OCI-LY1 (cell line): ENCODE results near the gene PRMT9.

Experiments used
- H2AFZ ChIP-seq: fragments of 200-600 bp; sonication (generic), shearing (Covaris generic); 2 replicates; pipeline ENCODE4 v1.6.0; 2014; ENCODE audit warnings: antibody characterized with exemption, mild to moderate bottlenecking, low read length
- H3F3A ChIP-seq: fragments of 200-600 bp; sonication (generic), shearing (Covaris generic); 2 replicates; pipeline ENCODE4 v1.6.0; 2014; ENCODE audit warnings: mild to moderate bottlenecking, antibody characterized with exemption, low read length, moderate library complexity; ENCODE audit not compliant: insufficient read depth
- H3K27ac ChIP-seq: fragments of 200-600 bp; sonication (generic); 2 replicates; pipeline ENCODE4 v1.5.1; 2014; ENCODE audit warnings: low read length, mixed run types, mild to moderate bottlenecking, low read depth; ENCODE audit not compliant: poor library complexity, severe bottlenecking
- H3K27me3 ChIP-seq: fragments of 200-600 bp; sonication (generic); 2 replicates; pipeline ENCODE4 v1.6.0; 2014; ENCODE audit warnings: antibody characterized with exemption, mild to moderate bottlenecking, low read length, moderate library complexity; ENCODE audit not compliant: insufficient read depth
- H3K36me3 ChIP-seq: fragments of 200-600 bp; sonication (generic); 2 replicates; pipeline ENCODE4 v1.6.1; 2014; ENCODE audit warnings: mild to moderate bottlenecking, antibody characterized with exemption, low read length, moderate library complexity, mixed read lengths; ENCODE audit not compliant: insufficient read depth
- H3K4me1 ChIP-seq: fragments of 200-600 bp; sonication (generic); 2 replicates; pipeline ENCODE4 v1.5.1; 2014; ENCODE audit warnings: mild to moderate bottlenecking, low read length, moderate library complexity; ENCODE audit not compliant: insufficient read depth, severe bottlenecking
- H3K4me2 ChIP-seq: fragments of 200-600 bp; sonication (generic), shearing (Covaris generic); 2 replicates; pipeline ENCODE4 v1.6.1; 2014; ENCODE audit warnings: low read length
- H3K4me3 ChIP-seq: fragments of 200-600 bp; sonication (generic); 2 replicates; pipeline ENCODE4 v1.5.1; 2014; ENCODE audit warnings: low read length, low read depth, mild to moderate bottlenecking, mixed read lengths; ENCODE audit not compliant: poor library complexity, severe bottlenecking
- H3K79me2 ChIP-seq: fragments of 200-600 bp; shearing (Covaris generic); 2 replicates; pipeline ENCODE4 v1.6.1; 2016; ENCODE audit warnings: mixed run types, low read length, mixed read lengths; ENCODE audit not compliant: insufficient read depth
- H3K9ac ChIP-seq: fragments of 200-600 bp; sonication (generic), shearing (Covaris generic); 2 replicates; pipeline ENCODE4 v1.6.1; 2014; ENCODE audit warnings: mild to moderate bottlenecking, low read length, mixed read lengths
- H3K9me2 ChIP-seq: fragments of 200-600 bp; sonication (generic), shearing (Covaris generic); 2 replicates; pipeline ENCODE4 v1.6.1; 2014; ENCODE audit warnings: low read depth, mild to moderate bottlenecking, low read length, mixed read lengths
- H3K9me3 ChIP-seq: fragments of 200-600 bp; shearing (Covaris generic); 2 replicates; pipeline ENCODE4 v1.6.1; 2014; ENCODE audit warnings: low read length, mixed read lengths
- H4K20me1 ChIP-seq: fragments of 200-600 bp; sonication (generic), shearing (Covaris generic); 2 replicates; pipeline ENCODE4 v1.6.0; 2016; ENCODE audit warnings: mild to moderate bottlenecking, low read length; ENCODE audit not compliant: insufficient read depth
- EZH2 ChIP-seq: fragments of 200-600 bp; sonication (generic), shearing (Covaris generic); IDR thresholded peaks from 2 replicates; pipeline ENCODE4 v1.8.0; 2017; ENCODE audit warnings: borderline replicate concordance, mixed run types, mild to moderate bottlenecking, antibody characterized with exemption, low read length, moderate library complexity, mixed read lengths
- TF ChIP-seq, protein P1 (sequence below): fragments of 200-600 bp; sonication (generic), shearing (Covaris generic); IDR thresholded peaks from 2 replicates; pipeline ENCODE4 v1.5.1; 2017; ENCODE audit warnings: mild to moderate bottlenecking, antibody characterized with exemption, low read length, moderate library complexity, mixed read lengths

PRMT9 gene

DNA sequence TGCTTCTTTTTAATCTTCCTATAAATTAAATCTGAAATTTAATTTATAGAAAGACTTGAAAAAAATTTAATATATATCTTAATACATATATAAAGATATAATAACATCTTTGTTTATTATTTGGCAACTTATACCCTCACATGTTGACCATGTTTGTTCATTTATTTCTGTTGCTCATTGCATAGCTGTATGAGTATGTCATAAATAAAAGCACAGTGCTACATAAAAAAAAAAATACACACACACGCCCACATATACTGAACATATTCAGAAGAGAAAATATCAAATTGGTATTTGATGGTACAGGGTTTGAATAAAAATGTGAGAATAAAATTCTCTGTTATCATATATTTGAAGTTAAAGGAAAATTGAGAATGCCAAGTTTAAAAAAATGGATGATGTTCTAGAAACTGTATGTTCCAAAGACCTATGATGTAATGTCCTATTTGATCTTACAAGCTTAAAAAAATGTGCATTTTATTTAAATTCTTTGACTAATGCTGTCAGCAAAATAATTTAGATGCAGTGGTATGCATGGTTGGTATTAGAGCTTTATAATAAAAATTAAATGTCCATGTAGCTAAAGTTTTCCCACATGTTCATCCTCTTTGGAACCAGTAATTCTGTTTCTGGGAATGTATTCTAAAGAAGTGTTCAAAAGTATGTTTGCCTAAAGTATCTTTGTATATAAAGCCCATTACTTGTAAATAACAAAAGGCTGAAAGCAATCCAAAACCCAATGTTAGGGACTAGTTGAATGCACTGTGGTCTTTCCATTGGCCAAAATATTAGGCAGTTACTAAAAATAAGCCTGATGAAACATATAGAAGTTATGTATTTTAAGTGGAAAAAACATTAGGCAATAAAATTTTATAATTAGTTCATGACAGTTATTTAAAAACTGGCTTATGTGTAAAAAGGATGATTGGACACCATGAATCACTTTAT, 53.9 kb downstream of the PRMT9 start:
- Histone ChIP-seq H3K36me3 (peaks cover 91% of the 10 kb centered on the region), H3K9me2 (no peaks in the 10 kb centered on the region), H3K9ac (no peak overlapping the region), H3K4me3 (no peak overlapping the region), H3K9me3 (no peaks in the 10 kb centered on the region), H3K27me3 (no peaks in the 10 kb centered on the region), H2AFZ (no peak overlapping the region), H3K4me1 (no peaks in the 10 kb centered on the region), H3K79me2 (no peaks in the 10 kb centered on the region), H3F3A (peaks cover 3% of the 10 kb centered on the region; the same call in 1 of the 2 replicates), H3K4me2 (no peak overlapping the region), H3K27ac (no peak overlapping the region), H4K20me1 (no peaks in the 10 kb centered on the region)
- TF ChIP-seq EZH2, result no peak
- TF ChIP-seq, protein P1, sequence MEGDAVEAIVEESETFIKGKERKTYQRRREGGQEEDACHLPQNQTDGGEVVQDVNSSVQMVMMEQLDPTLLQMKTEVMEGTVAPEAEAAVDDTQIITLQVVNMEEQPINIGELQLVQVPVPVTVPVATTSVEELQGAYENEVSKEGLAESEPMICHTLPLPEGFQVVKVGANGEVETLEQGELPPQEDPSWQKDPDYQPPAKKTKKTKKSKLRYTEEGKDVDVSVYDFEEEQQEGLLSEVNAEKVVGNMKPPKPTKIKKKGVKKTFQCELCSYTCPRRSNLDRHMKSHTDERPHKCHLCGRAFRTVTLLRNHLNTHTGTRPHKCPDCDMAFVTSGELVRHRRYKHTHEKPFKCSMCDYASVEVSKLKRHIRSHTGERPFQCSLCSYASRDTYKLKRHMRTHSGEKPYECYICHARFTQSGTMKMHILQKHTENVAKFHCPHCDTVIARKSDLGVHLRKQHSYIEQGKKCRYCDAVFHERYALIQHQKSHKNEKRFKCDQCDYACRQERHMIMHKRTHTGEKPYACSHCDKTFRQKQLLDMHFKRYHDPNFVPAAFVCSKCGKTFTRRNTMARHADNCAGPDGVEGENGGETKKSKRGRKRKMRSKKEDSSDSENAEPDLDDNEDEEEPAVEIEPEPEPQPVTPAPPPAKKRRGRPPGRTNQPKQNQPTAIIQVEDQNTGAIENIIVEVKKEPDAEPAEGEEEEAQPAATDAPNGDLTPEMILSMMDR, result no peak

DNA sequence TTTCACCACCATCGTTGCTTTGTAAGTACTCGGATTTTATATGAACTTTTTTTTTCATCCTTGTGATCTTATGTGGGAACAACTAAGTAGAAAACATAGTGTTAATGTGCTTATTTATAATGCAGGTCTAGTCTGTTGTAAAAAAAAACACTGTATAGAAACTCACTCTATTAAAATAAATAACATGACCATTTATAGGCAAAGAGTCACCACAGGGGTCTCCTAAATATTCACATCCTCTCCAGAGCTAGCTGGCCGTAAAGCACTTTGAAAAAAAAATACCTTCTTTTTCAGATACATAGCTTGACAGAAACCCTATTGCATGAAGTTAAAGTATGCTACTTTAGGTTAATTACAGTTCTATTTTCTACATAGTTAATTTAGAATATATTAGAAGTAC, 55.5 kb downstream of the PRMT9 start:
- H4K20me1 ChIP-seq, result no peaks in the 10 kb centered on the region
- H3K4me3 ChIP-seq, result no peak overlapping the region
- H3K9me3 ChIP-seq, result no peaks in the 10 kb centered on the region
- no peaks in the 10 kb centered on the region for H3K79me2 ChIP-seq
- H3K9ac ChIP-seq, result no peak overlapping the region
- TF ChIP-seq, protein P1, result no peak
- no peak for TF ChIP-seq EZH2
- H3K36me3 ChIP-seq, result peaks cover 88% of the 10 kb centered on the region
- no peak overlapping the region for H2AFZ ChIP-seq
- H3F3A ChIP-seq, result peaks cover 3% of the 10 kb centered on the region; the same call in 1 of the 2 replicates
- no peaks in the 10 kb centered on the region for H3K9me2 ChIP-seq
- H3K27me3 ChIP-seq, result no peaks in the 10 kb centered on the region
- no peak overlapping the region for H3K27ac ChIP-seq
- H3K4me2 ChIP-seq, result no peak overlapping the region
- H3K4me1 ChIP-seq, result no peaks in the 10 kb centered on the region

DNA sequence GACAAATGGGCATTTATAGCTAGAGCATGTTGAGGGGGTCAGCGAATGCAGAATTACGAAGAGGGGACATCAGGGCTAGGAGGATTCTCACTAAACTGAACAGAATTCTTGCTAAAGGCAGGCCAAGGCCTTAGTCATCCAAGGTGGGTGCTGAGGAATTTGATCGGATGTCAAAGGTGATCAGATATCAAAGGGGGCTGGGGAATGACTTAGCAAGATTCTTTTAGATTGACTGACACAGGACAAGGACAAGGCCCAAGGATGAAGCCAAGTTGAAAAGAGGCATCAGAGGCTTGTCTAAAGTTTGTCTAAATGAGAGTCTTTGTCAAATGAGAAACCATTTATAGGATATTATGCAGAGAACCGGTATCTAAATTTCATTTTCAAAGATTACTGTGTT, 57.1 kb downstream of the PRMT9 start:
- no peak overlapping the region for H3K27ac ChIP-seq

More for the DNA sequence above, 57.1 kb downstream of the PRMT9 start:
- Histone ChIP-seq H3K4me3 (no peak overlapping the region), H3K4me2 (no peak overlapping the region), H3F3A (peaks cover 3% of the 10 kb centered on the region; the same call in 1 of the 2 replicates), H3K79me2 (0 out of 2 replicates have a peak, but pooled peaks cover under 1% of the 10 kb centered on the region), H3K9ac (no peak overlapping the region), H4K20me1 (no peaks in the 10 kb centered on the region), H3K36me3 (peaks cover 82% of the 10 kb centered on the region), H3K9me3 (no peaks in the 10 kb centered on the region), H2AFZ (no peak overlapping the region), H3K9me2 (no peaks in the 10 kb centered on the region), H3K27me3 (no peaks in the 10 kb centered on the region), H3K4me1 (peaks cover 3% of the 10 kb centered on the region)
- TF ChIP-seq, protein P1, result no peak
- TF ChIP-seq EZH2, result no peak
